ENCODE data around the gene TGFBRAP1. TPM values are rescaled to one million over a fixed set of nuclear protein-coding genes. Genes with fewer than 3 reads are reported as not detected.

TGFBRAP1 gene
- total RNA-seq, 4 donors from 2014 or later, result 17.7 to 29.0 (median 26.2) TPM

- no peaks in the 10 kb centered on the region for H3K4me1 ChIP-seq
Measured at GRCh38 chr2:105301646-105302045, 27.9 kb downstream of the TGFBRAP1 start.

DNA sequence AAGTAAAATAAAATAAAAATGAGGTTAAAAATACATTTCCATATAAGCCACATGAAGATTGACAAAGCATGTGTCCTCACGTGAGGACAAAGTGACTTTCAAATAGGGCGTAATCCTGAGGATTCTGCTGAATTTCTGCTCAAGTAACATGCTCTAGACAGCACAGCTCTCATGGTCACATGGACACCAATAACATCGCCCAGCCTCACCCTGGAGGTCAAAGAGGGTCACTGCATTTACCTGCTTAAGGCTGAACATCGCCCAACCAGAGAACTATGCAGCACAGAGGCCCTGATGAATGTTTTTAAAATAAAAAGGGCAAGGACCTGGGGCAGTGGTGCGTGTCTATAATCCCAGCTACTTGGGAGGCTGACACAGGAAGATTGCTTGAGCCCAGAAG lies 30.2 kb downstream of the TGFBRAP1 start:
- TF ChIP-seq, protein P1, sequence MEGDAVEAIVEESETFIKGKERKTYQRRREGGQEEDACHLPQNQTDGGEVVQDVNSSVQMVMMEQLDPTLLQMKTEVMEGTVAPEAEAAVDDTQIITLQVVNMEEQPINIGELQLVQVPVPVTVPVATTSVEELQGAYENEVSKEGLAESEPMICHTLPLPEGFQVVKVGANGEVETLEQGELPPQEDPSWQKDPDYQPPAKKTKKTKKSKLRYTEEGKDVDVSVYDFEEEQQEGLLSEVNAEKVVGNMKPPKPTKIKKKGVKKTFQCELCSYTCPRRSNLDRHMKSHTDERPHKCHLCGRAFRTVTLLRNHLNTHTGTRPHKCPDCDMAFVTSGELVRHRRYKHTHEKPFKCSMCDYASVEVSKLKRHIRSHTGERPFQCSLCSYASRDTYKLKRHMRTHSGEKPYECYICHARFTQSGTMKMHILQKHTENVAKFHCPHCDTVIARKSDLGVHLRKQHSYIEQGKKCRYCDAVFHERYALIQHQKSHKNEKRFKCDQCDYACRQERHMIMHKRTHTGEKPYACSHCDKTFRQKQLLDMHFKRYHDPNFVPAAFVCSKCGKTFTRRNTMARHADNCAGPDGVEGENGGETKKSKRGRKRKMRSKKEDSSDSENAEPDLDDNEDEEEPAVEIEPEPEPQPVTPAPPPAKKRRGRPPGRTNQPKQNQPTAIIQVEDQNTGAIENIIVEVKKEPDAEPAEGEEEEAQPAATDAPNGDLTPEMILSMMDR (IDR thresholded peaks at IDR 0.05), result no peak
- no peak for TF ChIP-seq POLR2A (IDR thresholded peaks at IDR 0.05)
- Histone ChIP-seq H3K4me1 (no peaks in the 10 kb centered on the region), H3K27ac (no peak overlapping the region), H3K27me3 (no peaks in the 10 kb centered on the region), H3K9me3 (no peaks in the 10 kb centered on the region), H3K36me3 (peaks cover 0 to 27% (median 0%) of the 10 kb centered on the region in 3 donors), H3K4me3 (no peak overlapping the region)
- DNase-seq, result no peak

More at GRCh38 chr2:105301646-105302045, 27.9 kb downstream of the TGFBRAP1 start:
- H3K27me3 ChIP-seq, result no peaks in the 10 kb centered on the region
- no peak overlapping the region for H3K27ac ChIP-seq
- no peak overlapping the region for H3K4me3 ChIP-seq
- no peak for DNase-seq
- H3K9me3 ChIP-seq, result no peaks in the 10 kb centered on the region
- peaks cover 0 to 19% (median 0%) of the 10 kb centered on the region in 3 donors for H3K36me3 ChIP-seq
- TF ChIP-seq, protein P1 (IDR thresholded peaks at IDR 0.05), result no peak
- no peak for TF ChIP-seq POLR2A (IDR thresholded peaks at IDR 0.05)

- no peaks in the 10 kb centered on the region for H3K4me1 ChIP-seq
- TF ChIP-seq, protein P1 (IDR thresholded peaks at IDR 0.05), result no peak
- no peak for TF ChIP-seq POLR2A (IDR thresholded peaks at IDR 0.05)
- H3K27ac ChIP-seq, result no peak overlapping the region
- no peaks in the 10 kb centered on the region for H3K9me3 ChIP-seq
- H3K36me3 ChIP-seq, result peaks cover 0 to 37% (median 0%) of the 10 kb centered on the region in 3 donors
- no peak for DNase-seq
- H3K4me3 ChIP-seq, result no peak overlapping the region
- no peaks in the 10 kb centered on the region for H3K27me3 ChIP-seq
Measured at GRCh38 chr2:105298017-105298416, 31.5 kb downstream of the TGFBRAP1 start.

DNA sequence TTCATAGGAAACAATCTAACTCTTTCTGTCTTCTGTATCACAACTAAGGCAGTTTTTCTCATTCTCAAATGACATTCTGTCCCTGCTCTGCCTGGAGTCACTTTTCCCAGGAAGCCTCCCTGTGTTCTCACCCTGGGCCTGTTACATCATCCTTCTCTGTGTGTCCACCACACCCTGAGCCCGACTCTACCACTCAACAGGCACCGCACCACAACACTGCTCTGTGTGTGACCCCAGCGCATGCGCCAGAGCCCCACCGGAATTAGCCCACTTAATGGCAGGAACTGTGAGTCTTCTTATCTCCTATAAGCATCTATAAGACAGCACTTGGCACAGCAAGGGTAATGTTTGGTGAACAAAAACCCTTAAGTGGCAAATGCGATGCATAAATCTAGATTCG lies 32.3 kb downstream of the TGFBRAP1 start:
- H3K27ac ChIP-seq, result no peak overlapping the region

GRCh38 chr2:105296017-105296611 lies 33.4 kb downstream of the TGFBRAP1 start:
- H3K9me3 ChIP-seq, result no peaks in the 10 kb centered on the region

More for the DNA sequence above, 32.3 kb downstream of the TGFBRAP1 start:
- TF ChIP-seq, protein P1 (IDR thresholded peaks at IDR 0.05), result no peak
- TF ChIP-seq POLR2A (IDR thresholded peaks at IDR 0.05), result no peak
- Histone ChIP-seq H3K9me3 (no peaks in the 10 kb centered on the region), H3K4me3 (no peak overlapping the region), H3K27me3 (no peaks in the 10 kb centered on the region), H3K36me3 (peaks cover 0 to 37% (median 0%) of the 10 kb centered on the region in 3 donors), H3K4me1 (no peaks in the 10 kb centered on the region)
- no peak for DNase-seq

More at GRCh38 chr2:105296017-105296611, 33.4 kb downstream of the TGFBRAP1 start:
- DNase-seq, result no peak
- TF ChIP-seq POLR2A (IDR thresholded peaks at IDR 0.05), result no peak
- TF ChIP-seq, protein P1 (IDR thresholded peaks at IDR 0.05), result no peak
- no peaks in the 10 kb centered on the region for H3K27me3 ChIP-seq
- no peak overlapping the region for H3K4me3 ChIP-seq
- peaks cover 0 to 44% (median 0%) of the 10 kb centered on the region in 3 donors for H3K36me3 ChIP-seq
- no peak overlapping the region for H3K27ac ChIP-seq
- H3K4me1 ChIP-seq, result no peaks in the 10 kb centered on the region

Data from Peyer's patch (tissue), 4 donors.